ENCODE data around the gene FOXP4.

- TF ChIP-seq CTCF (conservative IDR thresholded peaks at IDR 0.05) (no peak), EZH2 (IDR thresholded peaks at IDR 0.05; ENCODE audit: low read depth) (no peak)
Observed at GRCh38 chr6:41519305-41519744, 26.9 kb upstream of the FOXP4 start.
